GOT3 (cell line): ENCODE results near the gene CEP112.
"Not testable (repeated sequence)": the region's sequence is repeated elsewhere in the genome, so short reads cannot be mapped to it uniquely, and the experiment has no call there.

Experiments used
- DNase-seq: peaks from one replicate; lab custom pipeline; 2025; ENCODE audit warnings: mixed read lengths; lab: John Stamatoyannopoulos, UW

Gene CEP112

GRCh38 chr17:66155055-66155454 is 36.9 kb downstream of the CEP112 start:
- DNase-seq, result not testable (repeated sequence)

GRCh38 chr17:66152756-66153155 is 39.2 kb downstream of the CEP112 start:
- DNase-seq, result no peak

- no peak for DNase-seq
Observed at GRCh38 chr17:66150708-66151107, 41.2 kb downstream of the CEP112 start.

GRCh38 chr17:66149562-66149961 is 42.4 kb downstream of the CEP112 start:
- no peak for DNase-seq

GRCh38 chr17:66146394-66146793 is 45.5 kb downstream of the CEP112 start:
- no peak for DNase-seq

- no peak for DNase-seq
Observed at GRCh38 chr17:66143657-66144282, 48.2 kb downstream of the CEP112 start.

GRCh38 chr17:66142428-66142827 is 49.5 kb downstream of the CEP112 start:
- DNase-seq, result no peak

- no peak for DNase-seq
Observed at GRCh38 chr17:66138120-66138519, 53.8 kb downstream of the CEP112 start.

GRCh38 chr17:66135896-66136295 is 56.0 kb downstream of the CEP112 start:
- no peak for DNase-seq

GRCh38 chr17:66135219-66135618 is 56.7 kb downstream of the CEP112 start:
- DNase-seq, result no peak

GRCh38 chr17:66129759-66130158 is 62.2 kb downstream of the CEP112 start:
- no peak for DNase-seq

GRCh38 chr17:66126231-66126630 is 65.7 kb downstream of the CEP112 start:
- no peak for DNase-seq

GRCh38 chr17:66123163-66123562 is 68.8 kb downstream of the CEP112 start:
- DNase-seq, result no peak

- DNase-seq, result no peak
Observed at GRCh38 chr17:66115246-66115645, 76.7 kb downstream of the CEP112 start.

- no peak for DNase-seq
Observed at GRCh38 chr17:66114609-66115008, 77.3 kb downstream of the CEP112 start.

- DNase-seq, result no peak
Observed at GRCh38 chr17:66107731-66108130, 84.2 kb downstream of the CEP112 start.

GRCh38 chr17:66098040-66098439 is 93.9 kb downstream of the CEP112 start:
- no peak for DNase-seq

GRCh38 chr17:66094727-66095126 is 97.2 kb downstream of the CEP112 start:
- no peak for DNase-seq

GRCh38 chr17:66091445-66092080 is 100.4 kb downstream of the CEP112 start:
- DNase-seq, result no peak

- no peak for DNase-seq
Observed at GRCh38 chr17:66089764-66090163, 102.2 kb downstream of the CEP112 start.

- no peak for DNase-seq
Observed at GRCh38 chr17:66088173-66088572, 103.8 kb downstream of the CEP112 start.

GRCh38 chr17:66087073-66087472 is 104.9 kb downstream of the CEP112 start:
- DNase-seq, result no peak

GRCh38 chr17:66085221-66085620 is 106.7 kb downstream of the CEP112 start:
- DNase-seq, result no peak

GRCh38 chr17:66080670-66081069 is 111.3 kb downstream of the CEP112 start:
- DNase-seq, result not testable (repeated sequence)
